G401.6 (cell line): ENCODE results near the gene MVB12B.

ENCODE experiments used
- FAIRE-seq: peaks from 2 replicates; lab custom pipeline; 2012; peaks lifted over from hg19 to GRCh38; lab: Jason Lieb, UNC

The MVB12B gene

GRCh38 chr9:126431077-126431742, 104.6 kb downstream of the MVB12B start:
- no peak for FAIRE-seq

- no peak for FAIRE-seq
Observed at GRCh38 chr9:126432659-126433058, 106.0 kb downstream of the MVB12B start.

- no peak for FAIRE-seq
Observed at GRCh38 chr9:126435105-126435504, 108.5 kb downstream of the MVB12B start.

- no peak for FAIRE-seq
Observed at GRCh38 chr9:126435626-126436025, 109.0 kb downstream of the MVB12B start.

- no peak for FAIRE-seq
Observed at GRCh38 chr9:126436545-126437267, 110.1 kb downstream of the MVB12B start.

GRCh38 chr9:126437268-126437666, 110.6 kb downstream of the MVB12B start:
- no peak for FAIRE-seq

GRCh38 chr9:126437701-126438100, 111.1 kb downstream of the MVB12B start:
- no peak for FAIRE-seq

GRCh38 chr9:126438741-126439401, 112.2 kb downstream of the MVB12B start:
- no peak for FAIRE-seq

- no peak for FAIRE-seq
Observed at GRCh38 chr9:126439402-126439765, 112.8 kb downstream of the MVB12B start.

- FAIRE-seq = no peak
Observed at GRCh38 chr9:126439883-126440653, 113.4 kb downstream of the MVB12B start.

- FAIRE-seq = no peak
Observed at GRCh38 chr9:126440940-126441339, 114.3 kb downstream of the MVB12B start.

- no peak for FAIRE-seq
Observed at GRCh38 chr9:126442636-126443035, 116.0 kb downstream of the MVB12B start.

- FAIRE-seq = peak; percentile 6
Observed at GRCh38 chr9:126443144-126443543, 116.5 kb downstream of the MVB12B start.

- no peak for FAIRE-seq
Observed at GRCh38 chr9:126448136-126448535, 121.5 kb downstream of the MVB12B start.

- no peak for FAIRE-seq
Observed at GRCh38 chr9:126448865-126449577, 122.4 kb downstream of the MVB12B start.

- FAIRE-seq = no peak
Observed at GRCh38 chr9:126449725-126450667, 123.4 kb downstream of the MVB12B start.

GRCh38 chr9:126450668-126451205, 124.1 kb downstream of the MVB12B start:
- no peak for FAIRE-seq

- FAIRE-seq = no peak
Observed at GRCh38 chr9:126451316-126451885, 124.8 kb downstream of the MVB12B start.

- no peak for FAIRE-seq
Observed at GRCh38 chr9:126452106-126452505, 125.5 kb downstream of the MVB12B start.
